ENCODE measurements around the gene PM20D1.
A peak's percentile ranks its signal among the peaks of the same experiment; 100 is the strongest.
"Not testable (repeated sequence)": the region's sequence is repeated elsewhere in the genome, so short reads cannot be mapped to it uniquely, and the experiment has no call there.

The PM20D1 gene, protein sequence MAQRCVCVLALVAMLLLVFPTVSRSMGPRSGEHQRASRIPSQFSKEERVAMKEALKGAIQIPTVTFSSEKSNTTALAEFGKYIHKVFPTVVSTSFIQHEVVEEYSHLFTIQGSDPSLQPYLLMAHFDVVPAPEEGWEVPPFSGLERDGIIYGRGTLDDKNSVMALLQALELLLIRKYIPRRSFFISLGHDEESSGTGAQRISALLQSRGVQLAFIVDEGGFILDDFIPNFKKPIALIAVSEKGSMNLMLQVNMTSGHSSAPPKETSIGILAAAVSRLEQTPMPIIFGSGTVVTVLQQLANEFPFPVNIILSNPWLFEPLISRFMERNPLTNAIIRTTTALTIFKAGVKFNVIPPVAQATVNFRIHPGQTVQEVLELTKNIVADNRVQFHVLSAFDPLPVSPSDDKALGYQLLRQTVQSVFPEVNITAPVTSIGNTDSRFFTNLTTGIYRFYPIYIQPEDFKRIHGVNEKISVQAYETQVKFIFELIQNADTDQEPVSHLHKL

GRCh38 chr1:205849619-205850355 lies at the start of gene PM20D1:
TSS of gene PM20D1 (minus strand) at chr1:205850132. CDS start at chr1:205850072, 60 bp downstream.
- peak; percentile 90 for DNase-seq (ENCODE audit: low spot score)

- no peak for DNase-seq (ENCODE audit: low spot score)
Measured at GRCh38 chr1:205896351-205896750, 46.4 kb upstream of the PM20D1 start.

- not testable (repeated sequence) for DNase-seq (ENCODE audit: low spot score)
Measured at GRCh38 chr1:205894119-205894518, 44.2 kb upstream of the PM20D1 start.

- not testable (repeated sequence) for DNase-seq (ENCODE audit: low spot score)
Measured at GRCh38 chr1:205892175-205892574, 42.2 kb upstream of the PM20D1 start.

GRCh38 chr1:205891481-205891880 lies 41.5 kb upstream of the PM20D1 start:
- not testable (repeated sequence) for DNase-seq (ENCODE audit: low spot score)

- not testable (repeated sequence) for DNase-seq (ENCODE audit: low spot score)
Measured at GRCh38 chr1:205890631-205891030, 40.7 kb upstream of the PM20D1 start.

- not testable (repeated sequence) for DNase-seq (ENCODE audit: low spot score)
Measured at GRCh38 chr1:205889706-205890105, 39.8 kb upstream of the PM20D1 start.

- DNase-seq (ENCODE audit: low spot score): not testable (repeated sequence)
Measured at GRCh38 chr1:205889006-205889405, 39.1 kb upstream of the PM20D1 start.

GRCh38 chr1:205883792-205884191 lies 33.9 kb upstream of the PM20D1 start:
- no peak for DNase-seq (ENCODE audit: low spot score)

GRCh38 chr1:205880923-205881322 lies 31.0 kb upstream of the PM20D1 start:
- DNase-seq (ENCODE audit: low spot score): no peak

DNA sequence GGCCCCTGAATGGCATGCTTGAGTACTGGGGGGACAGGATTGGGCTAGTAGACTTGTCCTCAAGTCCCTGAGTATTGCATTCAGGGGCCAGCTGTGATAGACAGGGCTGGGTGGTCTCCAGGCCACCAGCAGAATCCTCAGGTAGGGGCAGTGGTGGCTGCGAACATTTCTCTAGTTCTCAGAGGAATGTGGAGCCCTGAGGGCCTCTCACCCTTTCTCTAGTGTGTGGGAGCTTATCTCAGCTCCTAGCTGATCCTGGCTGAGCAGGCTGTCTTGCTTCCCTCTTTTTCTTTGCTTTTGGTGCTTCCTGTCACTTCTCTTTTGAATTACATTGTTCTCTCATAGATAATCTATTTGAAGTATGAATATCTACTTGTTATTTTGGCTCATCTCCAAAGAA lies 30.0 kb upstream of the PM20D1 start:
- DNase-seq (ENCODE audit: low spot score): no peak

DNA sequence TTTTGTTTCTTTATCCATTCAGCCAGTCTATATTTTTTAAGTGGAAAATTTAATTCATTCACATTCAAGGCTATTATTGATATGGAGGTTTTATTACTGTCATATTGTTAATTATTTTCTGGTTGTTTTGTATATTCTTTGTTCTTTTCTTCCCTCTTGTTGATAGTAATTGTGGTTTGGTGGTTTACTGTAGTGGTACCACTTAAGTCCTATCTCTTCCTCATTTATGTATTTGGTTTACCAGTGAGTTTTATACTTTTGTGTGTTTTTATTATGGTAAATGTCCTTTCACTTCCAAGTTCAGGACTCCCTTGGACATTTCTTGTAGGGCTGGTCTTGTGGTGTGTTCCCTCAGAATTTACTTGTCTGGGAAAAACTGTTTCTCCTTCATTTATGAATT lies 28.1 kb upstream of the PM20D1 start:
- no peak for DNase-seq (ENCODE audit: low spot score)

DNA sequence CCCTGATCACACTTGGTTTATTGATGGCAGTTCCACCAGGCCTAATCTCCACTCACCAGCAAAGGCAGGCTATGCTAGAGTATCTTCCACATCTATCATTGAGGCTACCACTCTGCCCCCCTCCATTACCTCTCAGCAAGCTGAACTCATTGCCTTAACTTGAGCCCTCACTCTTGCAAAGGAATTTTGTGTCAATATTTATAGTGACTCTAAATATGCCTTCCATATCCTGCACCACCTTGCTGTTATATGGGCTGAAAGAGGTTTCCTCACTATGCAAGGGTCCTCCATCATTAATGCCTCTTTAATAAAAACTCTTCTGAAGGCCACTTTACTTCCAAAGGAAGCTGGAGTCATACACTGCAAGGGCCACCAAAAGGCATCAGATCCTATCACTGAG lies 23.2 kb upstream of the PM20D1 start:
- DNase-seq (ENCODE audit: low spot score): not testable (repeated sequence)

- no peak for DNase-seq (ENCODE audit: low spot score)
Measured at GRCh38 chr1:205870236-205870635, 20.3 kb upstream of the PM20D1 start.

DNA sequence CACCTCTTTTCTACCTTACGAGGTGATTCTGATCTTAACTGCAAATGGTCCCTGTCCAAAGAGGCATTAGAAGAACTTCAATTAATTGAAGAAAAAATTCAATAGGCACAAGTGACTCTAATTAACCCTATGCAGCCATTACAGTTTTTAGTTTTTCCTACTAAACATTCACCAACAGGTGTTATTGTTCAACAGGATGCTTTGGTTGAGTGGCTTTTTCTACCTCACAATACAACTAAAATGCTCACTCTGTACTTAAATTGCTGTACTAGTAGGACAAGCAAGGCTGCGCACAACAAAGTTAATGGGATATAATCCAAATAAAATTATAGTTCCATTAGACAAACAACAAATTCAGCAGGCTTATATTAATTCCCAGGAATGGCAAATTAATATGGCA lies 11.6 kb upstream of the PM20D1 start:
- DNase-seq (ENCODE audit: low spot score): no peak

GRCh38 chr1:205858141-205858961 lies 8.4 kb upstream of the PM20D1 start:
- DNase-seq (ENCODE audit: low spot score): no peak

DNA sequence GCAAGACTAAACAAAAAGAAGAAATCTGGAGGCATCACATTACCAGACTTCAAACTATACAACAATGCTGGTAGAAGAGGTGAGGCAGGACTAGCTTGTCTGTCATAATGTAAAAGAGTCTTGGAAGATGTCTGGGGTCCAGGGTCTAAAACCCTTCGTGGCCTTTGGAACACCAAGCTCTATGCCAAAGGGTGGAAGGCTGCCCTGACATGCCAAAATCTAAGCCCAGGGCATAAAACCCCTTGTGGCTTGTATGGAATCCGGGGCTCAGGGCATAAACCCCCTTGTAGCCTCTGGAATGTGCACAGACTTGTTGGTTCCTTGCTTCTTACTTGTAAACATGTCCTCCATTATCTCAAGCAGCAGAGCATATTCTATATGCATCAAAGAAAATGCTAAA lies 7.6 kb upstream of the PM20D1 start:
- not testable (repeated sequence) for DNase-seq (ENCODE audit: low spot score)

DNA sequence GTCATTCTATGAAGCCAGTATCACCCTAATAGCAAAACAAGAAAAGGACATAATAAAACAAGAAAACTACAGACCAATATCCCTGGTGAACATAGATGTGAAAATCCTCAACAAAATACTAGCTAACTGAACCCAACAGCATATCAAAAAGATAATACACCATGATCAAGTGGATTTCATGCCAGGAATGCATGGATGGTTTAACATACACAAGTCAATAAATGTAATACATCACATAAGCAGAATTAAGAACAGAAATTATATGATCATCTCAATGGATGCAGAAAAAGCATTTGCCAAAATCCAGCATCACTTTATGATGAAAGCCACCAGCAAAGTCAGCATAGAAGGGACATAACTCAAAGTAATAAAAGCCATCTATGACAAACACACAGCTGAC lies 6.5 kb upstream of the PM20D1 start:
- DNase-seq (ENCODE audit: low spot score): no peak

DNA sequence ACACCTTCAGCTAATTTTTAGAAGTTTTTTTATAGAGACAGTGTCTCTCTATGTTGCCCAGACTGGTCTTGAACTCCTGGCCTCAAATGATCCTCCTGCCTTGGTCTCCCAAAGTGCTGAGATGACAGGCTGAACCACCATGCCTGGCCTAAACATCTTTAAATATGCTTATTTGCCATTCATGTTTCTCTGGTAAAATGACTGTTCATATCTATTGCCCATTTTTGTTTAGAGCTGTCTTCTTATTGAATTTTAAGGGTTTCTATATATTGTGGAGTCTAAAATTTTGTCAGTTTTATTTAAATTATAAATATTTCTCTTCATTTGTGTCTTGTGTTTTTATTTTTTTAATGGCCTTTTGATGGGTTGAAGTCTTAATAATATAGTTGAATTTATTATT lies 3.0 kb upstream of the PM20D1 start:
- DNase-seq (ENCODE audit: low spot score): no peak

- no peak for DNase-seq (ENCODE audit: low spot score)
Measured at GRCh38 chr1:205851993-205852392, 2.1 kb upstream of the PM20D1 start.

DNA sequence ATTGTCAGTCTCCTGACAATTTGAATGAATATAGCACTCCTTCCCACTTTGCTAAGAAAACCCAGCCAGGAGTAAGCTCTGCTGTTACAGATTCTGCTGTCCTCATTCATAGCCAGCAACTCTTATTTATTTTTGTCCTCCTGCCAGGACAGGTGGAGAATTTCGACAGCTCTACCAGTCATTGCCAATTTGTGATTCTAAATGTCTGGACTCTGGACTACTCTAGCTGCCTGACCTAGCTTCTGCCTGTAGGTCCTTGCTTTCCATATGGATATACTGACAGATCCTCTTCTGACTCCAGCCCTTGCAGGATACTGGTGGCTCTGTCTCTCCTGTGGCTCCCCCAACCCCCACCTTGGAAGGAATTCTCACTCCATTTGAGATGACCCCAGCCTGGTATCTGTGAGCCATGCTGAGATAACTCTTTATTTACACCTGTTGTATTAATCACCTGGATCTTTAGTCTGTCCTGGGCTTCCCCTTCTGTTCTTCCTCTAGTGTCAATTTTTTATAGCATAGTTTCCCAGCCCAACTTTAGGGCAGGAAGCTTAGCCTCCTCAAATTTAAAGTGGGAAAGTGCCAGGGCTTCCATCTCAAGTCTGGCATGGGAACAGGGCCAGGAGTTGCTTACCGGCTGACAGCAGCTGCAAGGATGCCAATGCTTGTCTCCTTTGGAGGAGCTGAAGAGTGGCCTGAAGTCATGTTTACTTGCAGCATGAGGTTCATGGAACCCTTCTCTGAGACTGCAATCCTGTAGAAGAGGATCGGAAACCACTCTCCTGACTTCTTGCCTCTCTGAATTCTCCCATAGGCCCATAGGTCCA lies 6.7 kb downstream of the PM20D1 start:
- DNase-seq (ENCODE audit: low spot score): no peak

All from globus pallidus (tissue), 1 donor.